Measurements from ENCODE around the gene CNTNAP2.

DNA sequence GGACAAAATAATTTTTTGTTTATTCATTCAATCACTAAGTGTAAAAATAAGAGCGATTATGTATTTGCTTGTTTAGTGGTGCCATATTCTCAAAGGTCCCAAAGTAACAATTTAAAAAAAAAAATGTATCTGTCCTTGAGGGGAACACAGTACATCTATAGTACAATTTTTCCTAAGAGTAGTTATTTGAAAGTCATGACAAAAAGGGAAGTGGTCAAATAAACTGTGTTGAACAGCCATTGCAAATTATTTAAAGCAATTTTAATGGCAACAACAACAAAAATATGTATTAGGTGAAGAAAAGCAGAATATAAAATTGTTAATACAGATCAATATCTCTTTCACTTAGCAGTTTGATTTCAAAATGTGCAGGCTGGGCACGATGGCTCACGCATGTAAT, 943.5 kb downstream of the CNTNAP2 start:
- TF ChIP-seq, protein P1, sequence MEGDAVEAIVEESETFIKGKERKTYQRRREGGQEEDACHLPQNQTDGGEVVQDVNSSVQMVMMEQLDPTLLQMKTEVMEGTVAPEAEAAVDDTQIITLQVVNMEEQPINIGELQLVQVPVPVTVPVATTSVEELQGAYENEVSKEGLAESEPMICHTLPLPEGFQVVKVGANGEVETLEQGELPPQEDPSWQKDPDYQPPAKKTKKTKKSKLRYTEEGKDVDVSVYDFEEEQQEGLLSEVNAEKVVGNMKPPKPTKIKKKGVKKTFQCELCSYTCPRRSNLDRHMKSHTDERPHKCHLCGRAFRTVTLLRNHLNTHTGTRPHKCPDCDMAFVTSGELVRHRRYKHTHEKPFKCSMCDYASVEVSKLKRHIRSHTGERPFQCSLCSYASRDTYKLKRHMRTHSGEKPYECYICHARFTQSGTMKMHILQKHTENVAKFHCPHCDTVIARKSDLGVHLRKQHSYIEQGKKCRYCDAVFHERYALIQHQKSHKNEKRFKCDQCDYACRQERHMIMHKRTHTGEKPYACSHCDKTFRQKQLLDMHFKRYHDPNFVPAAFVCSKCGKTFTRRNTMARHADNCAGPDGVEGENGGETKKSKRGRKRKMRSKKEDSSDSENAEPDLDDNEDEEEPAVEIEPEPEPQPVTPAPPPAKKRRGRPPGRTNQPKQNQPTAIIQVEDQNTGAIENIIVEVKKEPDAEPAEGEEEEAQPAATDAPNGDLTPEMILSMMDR (IDR thresholded peaks at IDR 0.05; ENCODE audit: low read depth, low read length, missing input control), result no peak
- TF ChIP-seq, protein P2, sequence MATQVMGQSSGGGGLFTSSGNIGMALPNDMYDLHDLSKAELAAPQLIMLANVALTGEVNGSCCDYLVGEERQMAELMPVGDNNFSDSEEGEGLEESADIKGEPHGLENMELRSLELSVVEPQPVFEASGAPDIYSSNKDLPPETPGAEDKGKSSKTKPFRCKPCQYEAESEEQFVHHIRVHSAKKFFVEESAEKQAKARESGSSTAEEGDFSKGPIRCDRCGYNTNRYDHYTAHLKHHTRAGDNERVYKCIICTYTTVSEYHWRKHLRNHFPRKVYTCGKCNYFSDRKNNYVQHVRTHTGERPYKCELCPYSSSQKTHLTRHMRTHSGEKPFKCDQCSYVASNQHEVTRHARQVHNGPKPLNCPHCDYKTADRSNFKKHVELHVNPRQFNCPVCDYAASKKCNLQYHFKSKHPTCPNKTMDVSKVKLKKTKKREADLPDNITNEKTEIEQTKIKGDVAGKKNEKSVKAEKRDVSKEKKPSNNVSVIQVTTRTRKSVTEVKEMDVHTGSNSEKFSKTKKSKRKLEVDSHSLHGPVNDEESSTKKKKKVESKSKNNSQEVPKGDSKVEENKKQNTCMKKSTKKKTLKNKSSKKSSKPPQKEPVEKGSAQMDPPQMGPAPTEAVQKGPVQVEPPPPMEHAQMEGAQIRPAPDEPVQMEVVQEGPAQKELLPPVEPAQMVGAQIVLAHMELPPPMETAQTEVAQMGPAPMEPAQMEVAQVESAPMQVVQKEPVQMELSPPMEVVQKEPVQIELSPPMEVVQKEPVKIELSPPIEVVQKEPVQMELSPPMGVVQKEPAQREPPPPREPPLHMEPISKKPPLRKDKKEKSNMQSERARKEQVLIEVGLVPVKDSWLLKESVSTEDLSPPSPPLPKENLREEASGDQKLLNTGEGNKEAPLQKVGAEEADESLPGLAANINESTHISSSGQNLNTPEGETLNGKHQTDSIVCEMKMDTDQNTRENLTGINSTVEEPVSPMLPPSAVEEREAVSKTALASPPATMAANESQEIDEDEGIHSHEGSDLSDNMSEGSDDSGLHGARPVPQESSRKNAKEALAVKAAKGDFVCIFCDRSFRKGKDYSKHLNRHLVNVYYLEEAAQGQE (IDR thresholded peaks at IDR 0.05), result no peak
- TF ChIP-seq, protein P3, sequence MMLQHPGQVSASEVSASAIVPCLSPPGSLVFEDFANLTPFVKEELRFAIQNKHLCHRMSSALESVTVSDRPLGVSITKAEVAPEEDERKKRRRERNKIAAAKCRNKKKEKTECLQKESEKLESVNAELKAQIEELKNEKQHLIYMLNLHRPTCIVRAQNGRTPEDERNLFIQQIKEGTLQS (IDR thresholded peaks at IDR 0.05), result no peak
- TF ChIP-seq SP1 (IDR thresholded peaks at IDR 0.05) (no peak), JUND (IDR thresholded peaks at IDR 0.05) (no peak)
